WTC11 (cell line): ENCODE results near the gene TAPBP. TPM values are rescaled to one million over a fixed set of nuclear protein-coding genes. Genes with fewer than 3 reads are reported as not detected.
A peak's percentile ranks its signal among the peaks of the same experiment; 100 is the strongest.

Experiments used
- ATAC-seq: fragments of 200-7000 bp; cut with Tn5 transposase; 2 replicates; pipeline ENCODE4 v1.10.0; 2021; ENCODE audit warnings: mild to moderate bottlenecking, moderate library complexity
- CTCF ChIA-PET: fragments of 300-600 bp; sonication (Branson Sonifier 250); formaldehyde crosslinking; loops from one replicate; lab custom pipeline; 2021; ENCODE audit warnings: antibody characterized with exemption; lab: Charles Lee
- POLR2A ChIA-PET: fragments of 350-600 bp; sonication (Branson Sonifier 250); formaldehyde crosslinking; loops from one replicate; lab custom pipeline; 2021; ENCODE audit warnings: antibody characterized with exemption; lab: Charles Lee
- DNase-seq: peaks from one replicate; pipeline ENCODE4 v3.0.0; 2021; ENCODE audit warnings: low spot score
- H3K27ac Mint-ChIP-seq: 2 replicates; pipeline ENCODE4 v1.8.0; 2021; ENCODE audit warnings: mixed read lengths
- H3K27me3 Mint-ChIP-seq: 2 replicates; pipeline ENCODE4 v1.8.0; 2021; ENCODE audit warnings: low read depth, mild to moderate bottlenecking, moderate library complexity, mixed read lengths
- H3K36me3 Mint-ChIP-seq: 2 replicates; pipeline ENCODE4 v1.8.0; 2021; ENCODE audit warnings: mixed read lengths
- H3K4me1 Mint-ChIP-seq: 2 replicates; pipeline ENCODE4 v1.8.0; 2022; ENCODE audit warnings: mixed read lengths
- H3K4me3 Mint-ChIP-seq: 2 replicates; pipeline ENCODE4 v1.8.0; 2021; ENCODE audit warnings: mild to moderate bottlenecking, moderate library complexity, mixed read lengths
- H3K9me3 Mint-ChIP-seq: 2 replicates; pipeline ENCODE4 v1.8.0; 2021; ENCODE audit warnings: mixed read lengths
- ATF2 ChIP-seq: sonication (generic); formaldehyde crosslinking; IDR thresholded peaks from 2 replicates; pipeline ENCODE4 v1.8.1; 2022; ENCODE audit warnings: low read depth, missing genetic modification reagents, borderline replicate concordance
- CREB1 ChIP-seq: sonication (generic); formaldehyde crosslinking; IDR thresholded peaks from 2 replicates; pipeline ENCODE4 v1.8.0; 2023; ENCODE audit warnings: mild to moderate bottlenecking, missing genetic modification reagents
- ETV6 ChIP-seq: sonication (generic); formaldehyde crosslinking; IDR thresholded peaks from 2 replicates; pipeline ENCODE4 v1.8.1; 2022; ENCODE audit warnings: mild to moderate bottlenecking, missing genetic modification reagents
- GABPB1 ChIP-seq: sonication (generic); formaldehyde crosslinking; IDR thresholded peaks from 2 replicates; pipeline ENCODE4 v1.8.1; 2023; ENCODE audit warnings: mild to moderate bottlenecking, missing genetic modification reagents
- HMGXB4 ChIP-seq: sonication (generic); formaldehyde crosslinking; IDR thresholded peaks from 2 replicates; pipeline ENCODE4 v1.8.1; 2023; ENCODE audit warnings: mild to moderate bottlenecking, moderate library complexity, missing genetic modification reagents
- KAT7 ChIP-seq: sonication (generic); formaldehyde crosslinking; IDR thresholded peaks from 2 replicates; pipeline ENCODE4 v1.8.1; 2023; ENCODE audit warnings: missing genetic modification reagents, mild to moderate bottlenecking, borderline replicate concordance
- NFATC4 ChIP-seq: fragments of 250-450 bp; sonication (Bioruptor Pico); IDR thresholded peaks from 2 replicates; pipeline ENCODE4 v1.9.0; 2021; ENCODE audit warnings: mild to moderate bottlenecking
- NR1H2 ChIP-seq: sonication (generic); formaldehyde crosslinking; IDR thresholded peaks from 2 replicates; pipeline ENCODE4 v1.9.0; 2021; ENCODE audit warnings: mild to moderate bottlenecking, moderate library complexity, missing genetic modification reagents
- RORB ChIP-seq: fragments of 250-450 bp; sonication (Bioruptor Pico); IDR thresholded peaks from 2 replicates; pipeline ENCODE4 v1.9.0; 2021; ENCODE audit warnings: mild to moderate bottlenecking
- STAT6 ChIP-seq: sonication (generic); formaldehyde crosslinking; conservative IDR thresholded peaks from 2 replicates; pipeline ENCODE4 v1.8.1; 2023; ENCODE audit warnings: mild to moderate bottlenecking, low read depth, missing genetic modification reagents, moderate library complexity
- TEAD4 ChIP-seq: sonication (generic); formaldehyde crosslinking; IDR thresholded peaks from 2 replicates; pipeline ENCODE4 v1.8.0; 2022; ENCODE audit warnings: mild to moderate bottlenecking, missing genetic modification reagents
- ZNF138 ChIP-seq: sonication (generic); formaldehyde crosslinking; conservative IDR thresholded peaks from 2 replicates; pipeline ENCODE4 v1.8.1; 2022; ENCODE audit warnings: mild to moderate bottlenecking, moderate library complexity, missing genetic modification reagents
- ZNF281 ChIP-seq: sonication (generic); formaldehyde crosslinking; IDR thresholded peaks from 2 replicates; pipeline ENCODE4 v1.8.0; 2023; ENCODE audit warnings: mild to moderate bottlenecking, missing genetic modification reagents
- ZNF317 ChIP-seq: sonication (generic); formaldehyde crosslinking; IDR thresholded peaks from 2 replicates; pipeline ENCODE4 v1.8.1; 2023; ENCODE audit warnings: low read depth, mild to moderate bottlenecking, moderate library complexity, missing genetic modification reagents, borderline replicate concordance
- ZNF396 ChIP-seq: fragments of 250-450 bp; sonication (Bioruptor Pico); IDR thresholded peaks from 2 replicates; pipeline ENCODE4 v1.8.0; 2021; ENCODE audit warnings: mild to moderate bottlenecking, moderate library complexity, borderline replicate concordance
- ZNF425 ChIP-seq: fragments of 250-450 bp; sonication (Bioruptor Pico); conservative IDR thresholded peaks from 2 replicates; pipeline ENCODE4 v1.9.0; 2021; ENCODE audit warnings: mild to moderate bottlenecking
- total RNA-seq: library from RNA; stranded (reverse); gene quantifications from 3 replicates; pipeline ENCODE4 v1.2.3, GENCODE V29; 2021
- TF ChIP-seq, protein P1 (sequence below): sonication (generic); formaldehyde crosslinking; IDR thresholded peaks from 2 replicates; pipeline ENCODE4 v1.8.0; 2023; ENCODE audit warnings: missing genetic modification reagents
- TF ChIP-seq, protein P2 (sequence below): sonication (generic); formaldehyde crosslinking; IDR thresholded peaks from 2 replicates; pipeline ENCODE4 v1.8.1; 2023; ENCODE audit warnings: mild to moderate bottlenecking, missing genetic modification reagents, moderate library complexity
- TF ChIP-seq, protein P3 (sequence below): sonication (generic); formaldehyde crosslinking; IDR thresholded peaks from 2 replicates; pipeline ENCODE4 v1.8.0; 2022; ENCODE audit warnings: mild to moderate bottlenecking, missing genetic modification reagents

Gene TAPBP
- total RNA-seq, 1 experiment from 2014 or later: 43.5 TPM

- H3K27ac Mint-ChIP-seq: no peak overlapping the region
- CTCF ChIA-PET: interaction anchor here (2.4 kb wide), 1 partner anchor 18 kb away, joined by 31 read pairs; the partner anchor contains the start of gene B3GALT4
- DNase-seq (no peak), ATAC-seq (no peak)
- POLR2A ChIA-PET: no interaction called here
- peaks cover 22% of the 10 kb centered on the region for H3K36me3 Mint-ChIP-seq
- TF ChIP-seq GABPB1 (no peak), ATF2 (CRISPR knock-in tag) (no peak), CREB1 (no peak)
- TF ChIP-seq, protein P1, sequence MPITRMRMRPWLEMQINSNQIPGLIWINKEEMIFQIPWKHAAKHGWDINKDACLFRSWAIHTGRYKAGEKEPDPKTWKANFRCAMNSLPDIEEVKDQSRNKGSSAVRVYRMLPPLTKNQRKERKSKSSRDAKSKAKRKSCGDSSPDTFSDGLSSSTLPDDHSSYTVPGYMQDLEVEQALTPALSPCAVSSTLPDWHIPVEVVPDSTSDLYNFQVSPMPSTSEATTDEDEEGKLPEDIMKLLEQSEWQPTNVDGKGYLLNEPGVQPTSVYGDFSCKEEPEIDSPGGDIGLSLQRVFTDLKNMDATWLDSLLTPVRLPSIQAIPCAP (CRISPR knock-in tag): no peak
- TF ChIP-seq, protein P2, sequence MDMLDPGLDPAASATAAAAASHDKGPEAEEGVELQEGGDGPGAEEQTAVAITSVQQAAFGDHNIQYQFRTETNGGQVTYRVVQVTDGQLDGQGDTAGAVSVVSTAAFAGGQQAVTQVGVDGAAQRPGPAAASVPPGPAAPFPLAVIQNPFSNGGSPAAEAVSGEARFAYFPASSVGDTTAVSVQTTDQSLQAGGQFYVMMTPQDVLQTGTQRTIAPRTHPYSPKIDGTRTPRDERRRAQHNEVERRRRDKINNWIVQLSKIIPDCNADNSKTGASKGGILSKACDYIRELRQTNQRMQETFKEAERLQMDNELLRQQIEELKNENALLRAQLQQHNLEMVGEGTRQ: no peak
- no peaks in the 10 kb centered on the region for H3K9me3 Mint-ChIP-seq
- H3K4me1 Mint-ChIP-seq: peaks cover 18% of the 10 kb centered on the region
- peak overlapping the region; percentile 99 for H3K4me3 Mint-ChIP-seq
- no peaks in the 10 kb centered on the region for H3K27me3 Mint-ChIP-seq
Observed at GRCh38 chr6:33295621-33296369, 18.1 kb downstream of the TAPBP start.

- ATAC-seq (no peak), DNase-seq (no peak)
- peaks cover 19% of the 10 kb centered on the region for H3K4me1 Mint-ChIP-seq
- no peaks in the 10 kb centered on the region for H3K9me3 Mint-ChIP-seq
- no peaks in the 10 kb centered on the region for H3K27me3 Mint-ChIP-seq
- ChIA-PET POLR2A (no interaction called here), CTCF (interaction anchor here (1.1 kb wide), 1 partner anchor 17 kb away, joined by 3 read pairs; no protein-coding TSS in a partner anchor)
- TF ChIP-seq NFATC4 (no peak), STAT6 (no peak), ZNF396 (CRISPR knock-in tag) (no peak), HMGXB4 (CRISPR knock-in tag) (no peak), CREB1 (no peak), ETV6 (no peak), ZNF138 (no peak), ZNF317 (CRISPR knock-in tag) (no peak), GABPB1 (no peak), KAT7 (CRISPR knock-in tag) (no peak), ZNF425 (CRISPR knock-in tag) (no peak), ZNF281 (CRISPR knock-in tag) (no peak), RORB (CRISPR knock-in tag) (no peak), NR1H2 (CRISPR knock-in tag) (no peak), TEAD4 (CRISPR knock-in tag) (no peak)
- TF ChIP-seq, protein P3, sequence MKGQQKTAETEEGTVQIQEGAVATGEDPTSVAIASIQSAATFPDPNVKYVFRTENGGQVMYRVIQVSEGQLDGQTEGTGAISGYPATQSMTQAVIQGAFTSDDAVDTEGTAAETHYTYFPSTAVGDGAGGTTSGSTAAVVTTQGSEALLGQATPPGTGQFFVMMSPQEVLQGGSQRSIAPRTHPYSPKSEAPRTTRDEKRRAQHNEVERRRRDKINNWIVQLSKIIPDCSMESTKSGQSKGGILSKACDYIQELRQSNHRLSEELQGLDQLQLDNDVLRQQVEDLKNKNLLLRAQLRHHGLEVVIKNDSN: no peak
- no peak overlapping the region for H3K4me3 Mint-ChIP-seq
- peaks cover 19% of the 10 kb centered on the region for H3K36me3 Mint-ChIP-seq
- no peak overlapping the region for H3K27ac Mint-ChIP-seq
Observed at GRCh38 chr6:33294086-33294823, 19.6 kb downstream of the TAPBP start.
